ENCODE results near the gene ATG16L2. TPM values are rescaled to one million over a fixed set of nuclear protein-coding genes. Genes with fewer than 3 reads are reported as not detected.

Gene ATG16L2
- total RNA-seq, 1 donor from 2014 or later, result 29.5 TPM

GRCh38 chr11:72871119-72871518 is 56.9 kb downstream of the ATG16L2 start:
- no peak for DNase-seq (ENCODE audit: low spot score)

- DNase-seq (ENCODE audit: low spot score), result no peak
These were observed 57.8 kb downstream of the ATG16L2 start for GRCh38 chr11:72872012-72872411.

DNA sequence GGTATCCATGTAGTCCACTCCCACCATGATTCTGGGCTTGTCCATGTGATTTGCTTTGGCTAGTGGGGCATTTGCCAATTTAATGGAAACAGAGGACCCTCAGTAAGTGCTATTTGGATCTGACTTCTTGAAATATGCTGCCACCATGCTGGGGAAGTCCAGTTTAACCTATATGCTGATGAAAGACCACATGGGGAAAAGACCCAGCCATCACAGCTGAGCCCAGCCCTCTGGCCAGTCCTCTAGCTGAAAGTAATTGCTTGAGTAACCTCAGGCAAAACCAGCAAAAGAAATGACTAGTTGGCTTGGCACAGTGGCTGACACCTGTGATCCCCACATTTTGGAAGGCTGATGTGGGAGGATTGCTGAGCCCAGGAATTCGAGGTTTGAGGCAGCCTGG is 61.5 kb downstream of the ATG16L2 start:
- DNase-seq (ENCODE audit: low spot score), result no peak

GRCh38 chr11:72876147-72876546 is 61.9 kb downstream of the ATG16L2 start:
- no peak for DNase-seq (ENCODE audit: low spot score)

Small RNA genes within 50 kb of the gene (microRNA-seq; reads per million reads assigned to microRNA genes)
- gene MIR4692 (ENCODE audit: borderline number of aligned reads), result not detected

Other genes with a start within 250 kb of the ATG16L2 start
- 125 TPM for gene PDE2A, start 140.0 kb upstream of the ATG16L2 start, total RNA-seq
- 80.6 TPM for gene ARAP1, start 62.0 kb upstream of the ATG16L2 start, total RNA-seq
- gene STARD10, start 20.4 kb upstream of the ATG16L2 start, total RNA-seq, result 9.0 TPM